ENCODE data around the gene MAN1A1.

The MAN1A1 gene

DNA sequence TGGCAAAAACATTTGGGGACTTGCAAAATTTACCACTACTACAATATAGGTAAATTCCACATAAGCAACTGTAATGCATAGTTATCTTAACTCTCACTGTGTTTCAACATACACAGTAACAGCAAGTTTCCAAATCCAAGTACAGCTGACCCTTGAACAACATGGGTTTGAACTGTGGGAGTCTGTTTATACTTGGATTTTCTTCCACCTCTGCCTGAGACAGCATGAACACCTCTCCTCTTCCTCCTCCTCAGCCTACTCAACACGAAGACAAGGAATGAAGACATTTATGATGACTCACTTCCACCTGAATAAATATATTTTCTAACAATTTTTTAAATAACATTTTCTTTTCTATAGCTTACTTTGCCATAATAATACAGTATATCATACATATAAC, 25.6 kb downstream of the MAN1A1 start:
- TF ChIP-seq, protein P1, sequence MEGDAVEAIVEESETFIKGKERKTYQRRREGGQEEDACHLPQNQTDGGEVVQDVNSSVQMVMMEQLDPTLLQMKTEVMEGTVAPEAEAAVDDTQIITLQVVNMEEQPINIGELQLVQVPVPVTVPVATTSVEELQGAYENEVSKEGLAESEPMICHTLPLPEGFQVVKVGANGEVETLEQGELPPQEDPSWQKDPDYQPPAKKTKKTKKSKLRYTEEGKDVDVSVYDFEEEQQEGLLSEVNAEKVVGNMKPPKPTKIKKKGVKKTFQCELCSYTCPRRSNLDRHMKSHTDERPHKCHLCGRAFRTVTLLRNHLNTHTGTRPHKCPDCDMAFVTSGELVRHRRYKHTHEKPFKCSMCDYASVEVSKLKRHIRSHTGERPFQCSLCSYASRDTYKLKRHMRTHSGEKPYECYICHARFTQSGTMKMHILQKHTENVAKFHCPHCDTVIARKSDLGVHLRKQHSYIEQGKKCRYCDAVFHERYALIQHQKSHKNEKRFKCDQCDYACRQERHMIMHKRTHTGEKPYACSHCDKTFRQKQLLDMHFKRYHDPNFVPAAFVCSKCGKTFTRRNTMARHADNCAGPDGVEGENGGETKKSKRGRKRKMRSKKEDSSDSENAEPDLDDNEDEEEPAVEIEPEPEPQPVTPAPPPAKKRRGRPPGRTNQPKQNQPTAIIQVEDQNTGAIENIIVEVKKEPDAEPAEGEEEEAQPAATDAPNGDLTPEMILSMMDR (IDR thresholded peaks at IDR 0.05; ENCODE audit: borderline replicate concordance, control extremely low read depth, extremely low read depth, insufficient read depth, missing control alignments), result no peak
- in situ Hi-C loops (cut with MboI; ENCODE audit: low sequenced_read_pairs, unreplicated experiment), result no loop called here
- no peak for DNase-seq (ENCODE audit: low spot score)

- no peak for DNase-seq (ENCODE audit: low spot score)
- in situ Hi-C loops (cut with MboI; ENCODE audit: low sequenced_read_pairs, unreplicated experiment), result no loop called here
- TF ChIP-seq, protein P1 (IDR thresholded peaks at IDR 0.05; ENCODE audit: borderline replicate concordance, control extremely low read depth, extremely low read depth, insufficient read depth, missing control alignments), result no peak
Observed at GRCh38 chr6:119323478-119323877, 26.1 kb downstream of the MAN1A1 start.

- DNase-seq (ENCODE audit: low spot score), result no peak
- in situ Hi-C loops (cut with MboI; ENCODE audit: low sequenced_read_pairs, unreplicated experiment), result no loop called here
- TF ChIP-seq, protein P1 (IDR thresholded peaks at IDR 0.05; ENCODE audit: borderline replicate concordance, control extremely low read depth, extremely low read depth, insufficient read depth, missing control alignments), result no peak
Observed at GRCh38 chr6:119322715-119323350, 26.7 kb downstream of the MAN1A1 start.

- TF ChIP-seq, protein P1 (IDR thresholded peaks at IDR 0.05; ENCODE audit: borderline replicate concordance, control extremely low read depth, extremely low read depth, insufficient read depth, missing control alignments), result no peak
- in situ Hi-C loops (cut with MboI; ENCODE audit: low sequenced_read_pairs, unreplicated experiment), result no loop called here
- no peak for DNase-seq (ENCODE audit: low spot score)
Observed at GRCh38 chr6:119322034-119322433, 27.5 kb downstream of the MAN1A1 start.

DNA sequence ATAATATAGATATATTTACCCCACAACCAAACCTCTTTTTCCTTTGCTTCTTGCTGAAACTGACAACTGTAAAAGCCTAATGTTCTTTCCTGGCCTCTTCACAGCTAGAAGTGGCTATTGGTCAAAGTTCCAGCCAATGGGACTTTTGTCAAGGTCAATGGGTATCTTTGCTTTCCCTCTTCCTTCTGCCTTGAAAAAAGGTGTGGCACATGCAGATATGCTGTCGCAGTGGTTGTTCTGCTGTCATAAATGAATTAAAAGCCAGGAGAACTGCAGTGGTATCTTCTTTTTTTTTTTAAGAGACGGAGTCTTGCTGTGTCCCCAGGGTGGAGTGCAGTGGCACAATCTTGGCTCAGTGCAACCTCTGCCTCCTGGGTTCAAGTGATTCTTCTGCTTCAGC, 29.9 kb downstream of the MAN1A1 start:
- in situ Hi-C loops (cut with MboI; ENCODE audit: low sequenced_read_pairs, unreplicated experiment), result no loop called here
- no peak for DNase-seq (ENCODE audit: low spot score)

GRCh38 chr6:119318730-119319129, 30.8 kb downstream of the MAN1A1 start:
- in situ Hi-C loops (cut with MboI; ENCODE audit: low sequenced_read_pairs, unreplicated experiment), result no loop called here
- TF ChIP-seq, protein P1 (IDR thresholded peaks at IDR 0.05; ENCODE audit: borderline replicate concordance, control extremely low read depth, extremely low read depth, insufficient read depth, missing control alignments), result no peak

More for the DNA sequence above, 29.9 kb downstream of the MAN1A1 start:
- TF ChIP-seq, protein P1 (IDR thresholded peaks at IDR 0.05; ENCODE audit: borderline replicate concordance, control extremely low read depth, extremely low read depth, insufficient read depth, missing control alignments), result no peak

More at GRCh38 chr6:119318730-119319129, 30.8 kb downstream of the MAN1A1 start:
- no peak for DNase-seq (ENCODE audit: low spot score)

All from GM13976 (cell line).